HG02759 (cell line): Measurements from ENCODE around the gene TENM4.

ENCODE experiments used
- ATAC-seq: cut with Tn5 transposase; IDR thresholded peaks from one replicate; pipeline ENCODE4 v1.9.1; 2021; ENCODE audit warnings: mild to moderate bottlenecking, moderate library complexity; ENCODE audit not compliant: unreplicated experiment

The TENM4 gene

DNA sequence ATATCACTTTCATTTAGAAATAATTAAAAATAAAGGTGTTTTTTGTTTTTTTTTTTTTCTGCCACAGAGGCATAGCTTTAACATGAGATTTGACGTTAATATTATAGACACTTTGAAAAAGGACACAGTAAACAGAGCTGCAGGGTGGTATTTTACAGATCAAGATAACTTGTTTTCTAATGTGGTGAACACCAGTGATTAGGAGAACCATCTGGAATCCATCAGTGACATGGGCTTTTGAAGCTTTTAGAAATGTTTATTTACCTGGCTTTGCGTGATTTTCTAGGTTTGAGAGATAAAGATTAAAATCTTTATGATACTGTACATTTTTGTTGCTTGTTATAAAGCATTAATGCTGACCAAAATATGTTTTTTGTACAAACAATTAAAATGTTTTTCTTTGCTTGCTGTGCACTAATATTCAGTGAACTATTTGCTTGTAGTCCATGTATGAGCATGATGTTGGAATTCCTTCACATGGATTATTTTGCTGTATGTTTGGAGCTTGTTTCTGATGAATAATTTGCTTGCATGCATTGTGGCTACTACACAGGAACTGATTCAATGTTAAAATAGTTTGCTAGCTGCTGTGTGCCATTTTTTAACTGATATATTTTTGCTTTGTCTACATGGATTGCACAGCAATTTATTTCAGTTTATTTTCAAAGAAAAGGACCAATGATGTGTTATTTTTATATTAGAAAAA lies 514.0 kb downstream of the TENM4 start:
- ATAC-seq: no peak

DNA sequence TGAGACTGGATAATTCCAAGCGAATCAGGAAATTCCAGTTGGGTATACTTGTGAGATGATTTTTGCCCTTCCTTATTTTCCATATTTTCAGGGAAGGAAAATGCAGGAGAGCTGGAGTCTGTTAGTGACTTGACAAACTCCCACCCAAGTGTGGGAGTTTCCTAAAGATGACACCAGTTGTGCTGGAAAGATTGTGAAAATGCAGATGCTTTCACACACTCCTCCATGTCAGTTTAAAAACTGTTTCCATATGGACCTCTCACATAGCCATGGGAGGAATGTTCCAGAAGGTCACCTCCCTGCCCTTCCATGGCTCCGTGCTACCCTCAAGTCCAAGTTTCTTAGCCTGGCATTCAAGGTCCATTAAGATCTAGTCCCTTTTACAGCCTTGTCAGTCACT lies 515.4 kb downstream of the TENM4 start:
- no peak for ATAC-seq

- ATAC-seq: no peak
Observed at GRCh38 chr11:78922859-78923625, 517.8 kb downstream of the TENM4 start.

- ATAC-seq: no peak
Observed at GRCh38 chr11:78921509-78921908, 519.3 kb downstream of the TENM4 start.

DNA sequence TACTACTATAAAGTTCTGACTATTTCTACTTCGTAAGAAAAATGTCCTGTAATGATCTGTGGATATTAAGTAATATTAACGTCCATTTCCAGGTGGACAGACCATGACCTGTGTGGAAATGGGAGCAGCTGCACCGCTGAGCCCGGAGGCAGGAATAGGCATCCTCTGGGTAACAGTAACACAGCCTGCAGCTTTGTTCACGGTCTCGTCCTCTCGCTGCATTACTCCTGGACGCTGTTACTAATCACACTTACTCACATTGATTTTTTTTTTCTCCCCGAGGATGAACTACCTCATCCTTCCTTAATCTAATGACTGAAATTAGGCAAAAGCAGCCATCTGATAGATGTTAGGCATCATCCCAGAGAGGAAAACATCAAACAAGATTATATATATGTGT lies 520.5 kb downstream of the TENM4 start:
- ATAC-seq: no peak

GRCh38 chr11:78916759-78917158 lies 524.1 kb downstream of the TENM4 start:
- no peak for ATAC-seq

DNA sequence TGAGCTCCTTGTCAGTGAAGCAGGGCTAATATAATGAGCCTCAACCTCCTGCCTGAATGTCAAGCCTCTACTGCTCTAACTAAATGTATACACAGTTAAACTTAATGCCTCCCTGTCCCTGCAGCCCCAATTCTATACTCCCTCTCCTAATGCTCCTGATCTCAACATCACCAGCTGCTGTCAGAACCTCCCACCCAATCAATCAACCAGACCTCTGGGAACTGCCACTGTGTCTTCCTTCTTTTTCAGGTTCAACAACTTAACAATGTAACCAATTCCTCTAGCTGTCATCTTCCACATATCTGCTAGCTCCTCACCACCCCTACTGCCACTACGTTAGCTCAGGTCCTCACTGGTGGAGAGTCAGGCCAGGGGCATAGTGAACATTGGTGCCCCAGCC lies 526.3 kb downstream of the TENM4 start:
- ATAC-seq: no peak

DNA sequence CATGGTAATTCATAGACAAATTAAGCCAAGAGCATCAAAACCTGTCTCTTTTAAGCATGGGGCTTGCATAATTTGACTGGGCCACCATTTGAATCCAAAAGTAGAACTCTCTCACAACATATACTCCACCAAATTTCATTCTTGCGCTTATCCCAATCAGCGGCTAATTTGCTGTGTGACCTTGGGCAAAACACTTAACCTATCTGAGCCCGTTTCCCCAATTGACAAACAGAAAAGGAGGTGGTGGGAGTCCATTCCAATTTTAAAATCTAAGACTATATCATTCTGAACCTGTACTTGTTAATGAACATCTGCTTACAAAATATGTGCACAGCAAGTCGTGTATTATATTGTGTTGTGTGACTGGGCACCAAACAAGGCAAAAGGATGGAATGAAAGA lies 528.1 kb downstream of the TENM4 start:
- no peak for ATAC-seq

- no peak for ATAC-seq
Observed at GRCh38 chr11:78910322-78910721, 530.5 kb downstream of the TENM4 start.

DNA sequence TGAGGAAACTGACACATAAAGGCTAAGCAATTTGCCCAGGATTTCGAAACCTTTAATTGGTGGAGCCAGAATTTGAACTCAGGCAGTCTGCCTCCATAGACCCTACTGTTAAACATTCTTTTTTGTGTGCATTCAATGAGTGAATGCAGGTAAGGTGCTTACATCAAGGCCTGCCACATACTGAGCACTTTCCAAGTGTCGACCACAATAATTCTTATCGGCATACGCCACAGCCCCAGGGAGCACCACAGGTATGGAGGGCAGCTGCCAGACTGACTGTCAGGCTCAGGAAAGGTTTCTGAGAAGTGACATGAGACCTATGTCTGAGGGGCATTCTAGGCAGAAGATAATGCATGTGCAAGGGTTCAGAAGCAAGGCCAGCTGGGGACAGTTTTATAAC lies 531.4 kb downstream of the TENM4 start:
- no peak for ATAC-seq

GRCh38 chr11:78907636-78908035 lies 533.2 kb downstream of the TENM4 start:
- no peak for ATAC-seq

DNA sequence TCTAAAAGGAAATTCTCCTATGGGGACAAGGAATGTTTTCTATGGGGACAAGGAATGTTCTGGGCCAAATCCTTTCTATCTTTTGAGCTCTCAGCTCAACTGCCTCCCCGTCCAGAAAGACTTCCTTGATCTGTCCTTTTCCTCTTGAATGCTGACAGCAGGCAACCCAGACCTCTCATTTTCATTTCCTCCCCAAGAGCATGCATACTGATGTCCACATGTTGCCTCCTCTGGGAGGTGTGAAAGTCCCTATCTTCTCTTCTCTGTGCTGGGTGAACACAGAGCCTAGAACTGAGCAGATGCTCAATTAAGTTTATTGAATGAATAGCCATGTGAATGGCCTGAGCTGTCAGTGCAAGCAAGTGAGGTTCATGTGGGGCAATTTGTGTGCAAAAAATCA lies 534.3 kb downstream of the TENM4 start:
- no peak for ATAC-seq

DNA sequence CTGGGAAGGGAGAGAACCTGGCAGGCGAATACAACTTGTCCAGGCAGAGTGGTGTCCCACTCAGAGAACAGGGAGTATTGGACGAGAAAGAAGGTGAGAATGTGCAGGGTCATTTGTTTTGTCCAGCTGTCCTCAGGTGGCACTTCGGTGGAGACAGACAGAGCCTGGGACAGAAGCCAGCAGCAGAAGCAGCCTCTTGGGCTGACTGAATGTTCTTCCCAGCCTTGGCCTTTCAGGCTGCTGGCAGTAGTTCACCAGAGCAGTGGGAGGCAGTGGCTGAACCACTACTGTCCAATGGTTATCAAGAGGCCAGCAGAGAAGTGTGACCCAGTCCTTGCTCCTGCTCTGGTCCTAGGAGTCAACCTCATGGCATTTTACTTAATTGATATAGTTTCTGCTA lies 535.1 kb downstream of the TENM4 start:
- ATAC-seq: no peak

- ATAC-seq: no peak
Observed at GRCh38 chr11:78902771-78903507, 537.9 kb downstream of the TENM4 start.

DNA sequence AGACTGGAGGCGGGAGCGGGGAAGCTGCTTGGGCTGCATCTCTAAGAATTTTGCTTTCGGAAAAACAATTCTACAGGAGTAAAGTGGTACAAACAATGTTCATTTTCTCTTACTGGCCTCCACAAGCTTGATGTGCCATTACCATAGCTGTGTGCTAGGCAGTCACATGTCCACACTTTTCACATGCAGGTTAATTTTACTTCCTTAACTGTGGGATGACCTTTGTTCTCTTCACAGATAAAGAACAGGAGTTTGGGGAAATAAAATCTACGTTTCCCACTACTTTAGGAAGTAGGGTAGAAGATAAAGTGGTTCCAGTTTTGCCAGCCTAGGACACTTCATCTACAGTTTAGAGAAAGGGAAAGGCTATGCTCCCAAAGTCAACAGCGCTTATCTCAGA lies 539.0 kb downstream of the TENM4 start:
- no peak for ATAC-seq

DNA sequence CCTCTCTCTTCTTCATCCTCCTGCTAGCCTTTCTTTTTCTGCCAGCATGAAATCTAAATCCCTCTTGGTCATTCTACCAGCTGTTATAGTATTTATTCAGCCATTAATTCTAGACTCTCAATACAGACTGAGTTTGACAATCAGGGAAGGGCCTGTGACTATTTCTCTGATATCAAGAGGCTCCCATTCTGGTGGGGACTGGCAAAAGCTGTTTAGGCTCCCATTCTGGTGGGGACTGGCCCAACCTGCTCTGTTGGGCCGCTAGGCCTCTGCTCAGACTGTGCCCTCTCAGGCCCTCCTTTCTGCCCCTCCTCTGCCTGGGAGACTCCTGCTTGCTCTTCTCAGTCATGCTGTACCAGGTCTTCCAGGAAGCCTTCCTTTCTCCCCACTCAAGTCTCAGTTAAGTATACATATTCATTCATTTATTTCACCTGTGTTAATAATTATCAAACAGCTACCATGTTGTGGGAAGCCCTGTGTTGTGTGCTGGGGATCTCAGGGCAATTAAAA lies 542.5 kb downstream of the TENM4 start:
- no peak for ATAC-seq

GRCh38 chr11:78893996-78894395 lies 546.8 kb downstream of the TENM4 start:
- ATAC-seq: no peak

DNA sequence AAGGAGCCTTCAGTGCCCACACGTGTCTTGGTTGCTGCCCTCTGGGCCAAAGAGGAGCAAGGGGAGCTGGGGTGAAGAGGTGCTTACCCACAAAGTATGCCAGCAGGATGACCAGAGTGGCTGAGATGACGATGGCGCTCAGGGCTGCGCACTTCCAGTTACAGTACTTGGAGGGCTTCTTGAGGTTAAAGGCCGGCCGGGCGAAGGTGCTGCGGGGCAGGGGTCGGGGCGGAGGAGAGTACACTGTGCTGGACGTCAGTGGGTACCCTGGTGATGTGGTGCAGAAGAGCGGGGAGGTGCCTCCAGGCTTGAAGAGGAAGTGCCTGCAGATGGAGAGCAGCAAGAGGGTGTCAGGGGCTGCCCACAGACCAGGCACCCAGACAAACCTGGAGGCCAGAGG lies 551.1 kb downstream of the TENM4 start:
- ATAC-seq: no peak

GRCh38 chr11:78886616-78887015 lies 554.2 kb downstream of the TENM4 start:
- ATAC-seq: no peak

GRCh38 chr11:78884761-78885160 lies 556.1 kb downstream of the TENM4 start:
- ATAC-seq: no peak

GRCh38 chr11:78883506-78883905 lies 557.3 kb downstream of the TENM4 start:
- ATAC-seq: no peak
